ENCODE results near the gene TECPR1. TPM values are rescaled to one million over a fixed set of nuclear protein-coding genes. Genes with fewer than 3 reads are reported as not detected.

Gene TECPR1
- total and polyA plus RNA-seq, 4 donors: 21.3 to 51.3 (median 32.0) TPM

DNA sequence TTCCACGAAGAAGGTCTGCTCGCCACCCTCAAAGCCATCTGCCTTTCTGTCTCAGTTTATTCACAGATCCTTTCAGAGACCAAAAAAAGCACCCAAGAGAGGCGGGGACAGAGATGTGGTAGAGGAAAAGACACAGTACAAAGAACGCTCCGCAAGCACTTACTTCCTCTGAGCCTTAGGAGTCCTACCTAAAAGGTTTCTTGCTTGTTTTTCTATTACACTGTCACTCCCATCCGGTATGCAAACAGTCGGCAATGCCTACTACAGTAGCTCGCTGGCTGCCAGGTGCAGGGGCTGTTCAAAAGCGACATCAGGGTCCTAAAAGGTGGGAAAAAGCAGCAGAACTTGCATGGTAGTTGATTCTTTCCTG lies 816 bp downstream of the TECPR1 start:
- H3K9me3 ChIP-seq (ENCODE audit: control insufficient read depth, insufficient read depth, low read length): no peaks in the 10 kb centered on the region
- H3K27me3 ChIP-seq (ENCODE audit: control insufficient read depth, insufficient read depth, low read length): no peaks in the 10 kb centered on the region
- DNase-seq (ENCODE audit: low read depth in 4 of 6, low spot score in 6 of 6): no peak
- H3K4me3 ChIP-seq (ENCODE audit: low read depth, low read length): peak overlapping the region; percentile 78
- 19% methylated on average over 7 of the region's 9 CpGs for WGBS (ENCODE audit: insufficient coverage)
- peaks cover 30% of the 10 kb centered on the region for H3K4me1 ChIP-seq (ENCODE audit: control insufficient read depth, insufficient read depth, low read length)
- H3K36me3 ChIP-seq (ENCODE audit: control insufficient read depth, insufficient read depth, low read length): peaks cover 23% of the 10 kb centered on the region
- H3K27ac ChIP-seq (ENCODE audit: low read depth, low read length): no peak overlapping the region

DNA sequence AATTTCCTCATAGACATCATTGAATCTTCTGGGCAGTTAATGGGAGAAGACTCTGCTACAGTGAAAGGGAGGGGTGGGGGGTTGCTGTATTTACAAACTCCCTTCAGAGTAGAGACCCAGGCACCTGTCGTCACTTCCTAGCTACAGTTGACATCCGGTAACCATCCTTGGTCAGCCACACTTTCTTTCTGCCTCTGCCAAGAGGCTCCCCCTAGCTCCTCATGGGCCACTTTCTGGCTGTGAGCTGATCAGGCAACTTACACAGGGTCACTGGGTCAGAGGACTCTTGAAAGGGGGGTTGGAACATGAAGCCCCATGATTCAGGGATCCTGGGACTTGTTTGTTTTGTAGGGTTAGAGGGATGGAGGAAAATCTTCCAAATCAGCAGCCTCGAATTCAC lies 1.2 kb downstream of the TECPR1 start:
- H3K9me3 ChIP-seq (ENCODE audit: control insufficient read depth, insufficient read depth, low read length): no peaks in the 10 kb centered on the region
- H3K36me3 ChIP-seq (ENCODE audit: control insufficient read depth, insufficient read depth, low read length): peaks cover 26% of the 10 kb centered on the region
- no peak for DNase-seq (ENCODE audit: low read depth in 4 of 6, low spot score in 6 of 6)
- H3K27me3 ChIP-seq (ENCODE audit: control insufficient read depth, insufficient read depth, low read length): no peaks in the 10 kb centered on the region
- 60% methylated on average over 2 of the region's 3 CpGs for WGBS (ENCODE audit: insufficient coverage)
- no peak overlapping the region for H3K4me3 ChIP-seq (ENCODE audit: low read depth, low read length)
- no peak overlapping the region for H3K27ac ChIP-seq (ENCODE audit: low read depth, low read length)
- H3K4me1 ChIP-seq (ENCODE audit: control insufficient read depth, insufficient read depth, low read length): peaks cover 30% of the 10 kb centered on the region

DNA sequence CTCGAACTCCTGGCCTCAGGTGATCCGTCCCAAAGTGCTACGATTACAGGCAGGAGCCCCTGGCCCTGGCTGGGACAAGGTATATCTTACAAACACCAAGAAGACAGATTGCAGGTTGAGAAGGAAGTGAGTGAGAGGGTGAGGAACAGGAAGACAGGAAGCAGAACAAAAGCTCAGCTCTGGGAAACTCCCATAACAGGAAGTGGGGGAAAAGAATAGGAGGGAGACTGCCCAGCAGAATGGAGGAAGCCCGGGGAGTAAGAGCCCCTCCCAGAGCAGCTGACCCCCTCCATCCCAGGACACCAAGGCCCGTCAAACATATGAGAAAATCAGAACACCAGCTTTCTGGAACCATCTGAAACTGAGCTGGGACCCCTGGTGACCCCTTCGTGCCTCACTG lies 2.9 kb downstream of the TECPR1 start:
- no peak for DNase-seq (ENCODE audit: low read depth in 4 of 6, low spot score in 6 of 6)
- no peak overlapping the region for H3K4me3 ChIP-seq (ENCODE audit: low read depth, low read length)
- H3K4me1 ChIP-seq (ENCODE audit: control insufficient read depth, insufficient read depth, low read length): peaks cover 30% of the 10 kb centered on the region
- H3K9me3 ChIP-seq (ENCODE audit: control insufficient read depth, insufficient read depth, low read length): no peaks in the 10 kb centered on the region
- WGBS (ENCODE audit: insufficient coverage): 91% methylated on average over 2 of the region's 6 CpGs
- H3K27ac ChIP-seq (ENCODE audit: low read depth, low read length): no peak overlapping the region
- no peaks in the 10 kb centered on the region for H3K27me3 ChIP-seq (ENCODE audit: control insufficient read depth, insufficient read depth, low read length)
- H3K36me3 ChIP-seq (ENCODE audit: control insufficient read depth, insufficient read depth, low read length): peaks cover 39% of the 10 kb centered on the region

DNA sequence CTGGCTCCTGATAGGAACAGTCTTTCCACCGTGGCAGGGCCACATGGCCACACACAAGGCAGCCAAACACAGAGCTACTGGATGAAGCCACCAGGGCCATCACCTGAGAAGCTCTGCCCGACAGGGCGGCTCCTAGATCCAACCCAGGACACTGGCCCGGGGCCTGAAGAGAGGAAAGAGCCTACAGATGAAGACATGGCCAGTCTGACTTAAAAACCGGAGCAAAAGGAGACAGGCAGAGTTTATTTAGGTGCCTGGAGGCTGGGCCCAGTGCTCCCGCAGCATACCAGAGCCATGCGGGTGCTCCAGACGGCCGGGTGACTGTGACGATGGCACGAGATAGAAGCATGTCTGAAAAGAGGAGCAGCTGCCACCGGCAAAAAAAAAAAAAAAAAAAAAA lies 3.9 kb downstream of the TECPR1 start:
- Histone ChIP-seq H3K36me3 (ENCODE audit: control insufficient read depth, insufficient read depth, low read length) (peaks cover 49% of the 10 kb centered on the region), H3K4me1 (ENCODE audit: control insufficient read depth, insufficient read depth, low read length) (peaks cover 24% of the 10 kb centered on the region), H3K27ac (ENCODE audit: low read depth, low read length) (no peak overlapping the region), H3K4me3 (ENCODE audit: low read depth, low read length) (no peak overlapping the region), H3K9me3 (ENCODE audit: control insufficient read depth, insufficient read depth, low read length) (no peaks in the 10 kb centered on the region), H3K27me3 (ENCODE audit: control insufficient read depth, insufficient read depth, low read length) (no peaks in the 10 kb centered on the region)
- no peak for DNase-seq (ENCODE audit: low read depth in 4 of 6, low spot score in 6 of 6)
- WGBS (ENCODE audit: insufficient coverage): 95% methylated on average over 9 of the region's 12 CpGs

DNA sequence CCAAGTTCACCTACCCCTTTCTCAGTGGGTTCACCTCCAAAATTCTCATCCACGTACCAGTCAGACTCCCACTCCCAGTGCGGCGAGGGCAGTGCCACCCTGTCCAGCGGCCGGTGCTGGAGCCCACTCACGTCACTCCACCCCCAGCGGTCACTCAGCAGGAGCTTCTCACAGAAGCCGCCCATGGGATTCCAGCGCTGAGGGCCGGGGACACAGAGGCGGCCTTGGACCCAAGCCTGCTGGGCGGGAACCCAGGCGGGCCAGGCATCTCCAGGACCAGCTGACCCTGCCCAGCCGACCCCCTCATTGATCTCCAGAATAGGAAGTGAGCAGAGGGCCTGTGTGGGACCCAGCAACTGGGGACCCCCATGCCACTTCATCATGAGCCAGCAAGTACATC lies 7.2 kb downstream of the TECPR1 start:
- H3K4me1 ChIP-seq (ENCODE audit: control insufficient read depth, insufficient read depth, low read length): peaks cover 4% of the 10 kb centered on the region
- no peaks in the 10 kb centered on the region for H3K27me3 ChIP-seq (ENCODE audit: control insufficient read depth, insufficient read depth, low read length)
- H3K4me3 ChIP-seq (ENCODE audit: low read depth, low read length): no peak overlapping the region
- 94% methylated on average over 14 of the region's 14 CpGs for WGBS (ENCODE audit: insufficient coverage)
- DNase-seq (ENCODE audit: low read depth in 4 of 6, low spot score in 6 of 6): no peak
- H3K36me3 ChIP-seq (ENCODE audit: control insufficient read depth, insufficient read depth, low read length): peaks cover 79% of the 10 kb centered on the region
- H3K27ac ChIP-seq (ENCODE audit: low read depth, low read length): no peak overlapping the region
- no peaks in the 10 kb centered on the region for H3K9me3 ChIP-seq (ENCODE audit: control insufficient read depth, insufficient read depth, low read length)

DNA sequence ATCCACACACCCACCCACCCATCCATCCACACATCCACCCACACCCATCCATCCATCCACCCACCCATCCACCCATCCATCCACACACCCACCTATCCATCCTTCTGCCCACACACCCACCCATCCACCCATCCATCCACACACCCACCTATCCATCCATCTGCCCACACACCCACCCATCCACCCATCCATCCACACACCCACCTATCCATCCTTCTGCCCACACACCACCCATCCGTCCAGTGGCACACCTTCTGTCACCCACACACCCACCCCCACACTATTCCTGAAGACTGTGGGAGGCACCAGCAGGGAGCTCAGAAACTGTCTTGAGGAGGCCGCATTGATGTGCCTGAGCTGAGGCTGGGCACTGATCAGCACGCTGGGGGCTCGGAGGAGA lies 9.1 kb downstream of the TECPR1 start:
- H3K36me3 ChIP-seq (ENCODE audit: control insufficient read depth, insufficient read depth, low read length): peaks cover 84% of the 10 kb centered on the region
- WGBS (ENCODE audit: insufficient coverage): 80% methylated on average over 4 of the region's 4 CpGs
- H3K4me1 ChIP-seq (ENCODE audit: control insufficient read depth, insufficient read depth, low read length): peaks cover under 1% of the 10 kb centered on the region
- no peaks in the 10 kb centered on the region for H3K27me3 ChIP-seq (ENCODE audit: control insufficient read depth, insufficient read depth, low read length)
- no peak overlapping the region for H3K27ac ChIP-seq (ENCODE audit: low read depth, low read length)
- H3K4me3 ChIP-seq (ENCODE audit: low read depth, low read length): no peak overlapping the region
- DNase-seq (ENCODE audit: low read depth in 4 of 6, low spot score in 6 of 6): no peak
- no peaks in the 10 kb centered on the region for H3K9me3 ChIP-seq (ENCODE audit: control insufficient read depth, insufficient read depth, low read length)

DNA sequence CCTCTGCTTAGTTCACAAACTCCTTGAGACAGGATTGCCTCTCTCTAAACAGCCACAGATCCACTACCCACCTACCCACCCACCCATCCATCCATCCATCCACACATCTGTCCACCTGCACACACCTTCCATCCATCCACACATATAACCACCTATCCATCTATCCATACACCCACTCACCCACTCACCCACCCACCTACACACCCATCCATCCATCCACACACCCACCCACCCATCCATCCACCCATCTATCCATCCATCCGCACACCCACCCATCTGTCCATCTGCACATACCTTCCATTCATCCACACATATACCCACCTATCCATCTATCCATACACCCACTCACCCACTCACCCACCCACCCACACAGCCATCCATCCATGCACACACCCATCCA lies 9.7 kb downstream of the TECPR1 start:
- no peaks in the 10 kb centered on the region for H3K27me3 ChIP-seq (ENCODE audit: control insufficient read depth, insufficient read depth, low read length)
- WGBS (ENCODE audit: insufficient coverage): 80% methylated on average over 1 of the region's 1 CpG
- no peak for DNase-seq (ENCODE audit: low read depth in 4 of 6, low spot score in 6 of 6)
- H3K36me3 ChIP-seq (ENCODE audit: control insufficient read depth, insufficient read depth, low read length): peaks cover 84% of the 10 kb centered on the region
- no peaks in the 10 kb centered on the region for H3K4me1 ChIP-seq (ENCODE audit: control insufficient read depth, insufficient read depth, low read length)
- no peak overlapping the region for H3K27ac ChIP-seq (ENCODE audit: low read depth, low read length)
- no peaks in the 10 kb centered on the region for H3K9me3 ChIP-seq (ENCODE audit: control insufficient read depth, insufficient read depth, low read length)
- no peak overlapping the region for H3K4me3 ChIP-seq (ENCODE audit: low read depth, low read length)

DNA sequence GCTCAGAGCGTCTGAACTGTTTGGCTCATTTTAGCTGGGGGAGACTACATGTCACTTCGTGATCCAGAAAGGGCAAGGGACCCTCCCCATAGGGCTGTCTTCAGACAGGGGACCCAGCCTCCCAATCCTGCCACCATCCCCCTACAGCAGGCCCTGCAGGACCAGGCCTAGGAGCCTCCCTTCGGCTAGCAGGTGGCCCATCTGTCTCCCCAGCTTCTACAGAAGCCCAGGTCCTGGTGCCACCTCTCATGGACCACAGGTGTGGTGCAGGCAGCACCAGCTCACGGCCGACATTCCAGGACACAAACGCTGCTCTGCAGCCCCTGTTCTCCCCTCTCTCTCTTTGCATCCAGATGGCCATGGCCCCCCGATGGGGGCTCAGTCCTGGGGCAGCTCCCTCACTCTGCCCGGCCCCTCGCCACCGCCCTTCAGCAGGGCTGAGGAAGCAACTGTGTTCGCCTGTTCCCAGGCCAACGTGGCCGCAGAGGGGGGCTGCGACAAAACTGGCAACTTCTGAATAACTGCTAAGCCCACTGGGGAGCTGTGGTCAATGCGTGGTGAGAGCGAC lies 10.3 kb downstream of the TECPR1 start:
- Histone ChIP-seq H3K36me3 (ENCODE audit: control insufficient read depth, insufficient read depth, low read length) (peaks cover 90% of the 10 kb centered on the region), H3K27me3 (ENCODE audit: control insufficient read depth, insufficient read depth, low read length) (no peaks in the 10 kb centered on the region), H3K27ac (ENCODE audit: low read depth, low read length) (no peak overlapping the region), H3K4me3 (ENCODE audit: low read depth, low read length) (no peak overlapping the region), H3K9me3 (ENCODE audit: control insufficient read depth, insufficient read depth, low read length) (no peaks in the 10 kb centered on the region), H3K4me1 (ENCODE audit: control insufficient read depth, insufficient read depth, low read length) (no peaks in the 10 kb centered on the region)
- no peak for DNase-seq (ENCODE audit: low read depth in 4 of 6, low spot score in 6 of 6)
- WGBS (ENCODE audit: insufficient coverage): 71% methylated on average over 15 of the region's 16 CpGs

DNA sequence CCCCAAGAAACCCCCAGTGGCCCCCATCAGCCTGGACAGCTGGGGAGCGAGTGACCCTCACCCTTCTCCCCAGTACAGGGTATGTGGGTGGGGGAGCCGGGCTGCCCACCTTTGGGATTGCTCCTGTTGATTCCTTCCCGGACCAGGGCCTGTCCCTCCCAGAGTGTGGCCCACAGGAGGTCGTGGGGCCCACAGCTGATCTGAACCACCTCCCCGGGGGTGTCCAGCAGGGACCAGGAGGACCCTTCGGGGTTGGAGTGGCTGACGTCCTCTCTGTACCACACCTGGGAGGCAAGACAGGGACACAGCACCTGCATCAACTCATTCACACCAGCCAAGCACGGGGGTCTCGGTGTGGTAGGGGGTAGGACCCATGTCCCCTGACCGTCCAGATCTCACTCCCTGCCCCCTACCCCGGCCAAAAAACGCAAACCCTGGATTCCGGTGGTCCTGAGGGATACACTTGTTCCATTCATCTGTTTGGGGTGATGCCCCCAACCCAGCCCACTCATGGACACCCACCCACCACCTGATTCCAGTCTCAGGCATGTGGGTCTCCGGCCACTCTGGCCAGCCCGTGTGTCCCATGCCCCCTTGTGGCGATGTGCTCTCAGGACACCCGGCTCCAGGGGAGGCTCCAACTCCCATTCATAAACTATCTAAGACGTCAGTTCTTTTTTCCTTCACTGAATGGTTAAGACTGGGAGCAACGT lies 10.9 kb downstream of the TECPR1 start:
- Histone ChIP-seq H3K27ac (ENCODE audit: low read depth, low read length) (no peak overlapping the region), H3K4me1 (ENCODE audit: control insufficient read depth, insufficient read depth, low read length) (no peaks in the 10 kb centered on the region), H3K4me3 (ENCODE audit: low read depth, low read length) (no peak overlapping the region), H3K9me3 (ENCODE audit: control insufficient read depth, insufficient read depth, low read length) (no peaks in the 10 kb centered on the region), H3K36me3 (ENCODE audit: control insufficient read depth, insufficient read depth, low read length) (peaks cover 96% of the 10 kb centered on the region), H3K27me3 (ENCODE audit: control insufficient read depth, insufficient read depth, low read length) (no peaks in the 10 kb centered on the region)
- WGBS (ENCODE audit: insufficient coverage): 61% methylated on average over 11 of the region's 19 CpGs
- peak in 2 of 6 donors; percentile 10 to 31 for DNase-seq (ENCODE audit: low read depth in 4 of 6, low spot score in 6 of 6)

DNA sequence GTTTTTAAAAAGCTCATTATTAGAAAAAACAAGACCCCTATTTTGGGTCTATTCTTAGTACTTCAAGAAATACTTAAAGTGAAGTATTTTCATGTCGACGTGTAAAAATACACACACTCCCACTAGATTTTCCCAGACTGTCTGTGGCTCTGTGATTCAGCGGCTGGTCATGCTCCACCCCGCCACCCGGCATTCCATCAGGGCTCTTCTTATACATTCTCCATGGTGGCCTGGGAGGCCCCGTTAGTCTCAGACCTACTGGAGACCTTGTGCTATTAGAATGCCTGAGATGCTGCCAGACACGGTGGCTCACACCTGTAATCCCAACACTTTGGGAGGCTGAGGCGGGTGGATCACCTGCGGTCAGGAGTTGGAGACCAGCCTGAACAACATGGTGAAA lies 13.1 kb downstream of the TECPR1 start:
- no peaks in the 10 kb centered on the region for H3K9me3 ChIP-seq (ENCODE audit: control insufficient read depth, insufficient read depth, low read length)
- H3K36me3 ChIP-seq (ENCODE audit: control insufficient read depth, insufficient read depth, low read length): peaks cover 93% of the 10 kb centered on the region
- 97% methylated on average over 7 of the region's 9 CpGs for WGBS (ENCODE audit: insufficient coverage)
- H3K4me1 ChIP-seq (ENCODE audit: control insufficient read depth, insufficient read depth, low read length): no peaks in the 10 kb centered on the region
- no peak overlapping the region for H3K4me3 ChIP-seq (ENCODE audit: low read depth, low read length)
- no peak overlapping the region for H3K27ac ChIP-seq (ENCODE audit: low read depth, low read length)
- no peaks in the 10 kb centered on the region for H3K27me3 ChIP-seq (ENCODE audit: control insufficient read depth, insufficient read depth, low read length)
- DNase-seq (ENCODE audit: low read depth in 4 of 6, low spot score in 6 of 6): no peak

Data from spinal cord (tissue), 10 donors.